ENCODE data around the gene HACD2. TPM values are rescaled to one million over a fixed set of nuclear protein-coding genes. Genes with fewer than 3 reads are reported as not detected.

HACD2 gene
- total and polyA plus RNA-seq, 9 of the 15 experiments (the other 6 are each of a cell fraction or from before 2014, with no cell fraction given) = 1.3 to 10.5 (median 3.8) TPM

DNA sequence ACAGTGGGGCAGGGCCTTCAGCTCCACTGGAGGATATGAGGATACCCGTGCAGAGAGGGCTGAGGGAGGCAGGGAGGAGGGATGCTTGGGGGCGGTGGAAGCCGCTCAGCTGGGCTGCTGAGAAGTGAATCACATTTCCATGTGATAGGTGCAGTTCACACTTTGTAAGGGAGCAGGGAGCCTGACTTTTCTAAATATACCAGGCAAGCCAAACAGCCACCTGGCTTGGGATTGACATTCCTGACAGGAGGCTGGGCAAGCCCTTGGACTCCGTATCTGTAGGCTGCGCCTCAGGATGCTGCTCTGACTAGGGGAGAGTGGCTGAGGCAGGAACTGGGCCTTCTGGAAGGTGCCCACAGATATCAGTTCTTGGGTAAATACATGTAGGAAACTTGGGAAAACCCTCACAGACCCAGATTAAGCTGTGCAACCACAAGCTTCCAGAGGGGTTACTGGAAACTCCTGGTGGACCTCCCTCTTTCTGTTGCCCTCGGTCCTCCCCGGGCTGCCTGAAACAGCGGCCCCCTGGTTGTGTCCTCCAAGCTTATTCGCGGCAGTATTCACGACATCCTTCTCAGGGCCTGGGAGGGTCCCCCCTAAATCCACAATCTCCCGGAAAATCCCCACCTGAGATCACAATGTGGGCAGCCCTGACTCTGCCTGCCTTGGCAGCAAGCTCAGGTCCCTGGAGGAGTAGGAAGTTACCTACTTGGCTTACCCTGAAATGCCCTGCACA, 103.0 kb downstream of the HACD2 start:
- CTCF ChIA-PET (ENCODE audit: low intra/inter-chr PET ratio) = no interaction called here

GRCh38 chr3:123481071-123481470, 103.8 kb downstream of the HACD2 start:
- no peaks in the 10 kb centered on the region for H3K79me2 ChIP-seq (ENCODE audit: control insufficient read depth, insufficient read depth, low read length)
- H2AFZ ChIP-seq (ENCODE audit: low read depth, low read length) = no peak overlapping the region
- no peaks in the 10 kb centered on the region for H3K9me3 ChIP-seq (replicated peaks; ENCODE audit: control insufficient read depth, insufficient read depth, low read depth, low read length)
- no peaks in the 10 kb centered on the region for H3K36me3 ChIP-seq (ENCODE audit: control insufficient read depth, insufficient read depth, low read length)
- H3K9me1 ChIP-seq (ENCODE audit: control insufficient read depth, insufficient read depth, low read length) = no peaks in the 10 kb centered on the region
- H3K4me1 ChIP-seq (replicated peaks in 1 of 2; ENCODE audit: control insufficient read depth in 2 of 2, insufficient read depth in 2 of 2, low read length in 2 of 2) = no peaks in the 10 kb centered on the region
- no peak overlapping the region for H3K9ac ChIP-seq (ENCODE audit: insufficient read depth in 1 of 2, low read depth in 2 of 2, low read length in 2 of 2)
- H4K20me1 ChIP-seq (replicated peaks; ENCODE audit: control insufficient read depth, insufficient read depth, low read length) = no peaks in the 10 kb centered on the region
- POLR2A ChIA-PET = no interaction called here
- 6% methylated on average over 7 of the region's 7 CpGs for WGBS (ENCODE audit: insufficient coverage, low coverage, missing lambda C conversion rate)
- ATAC-seq (no peak), DNase-seq (ENCODE audit: extremely low read depth in 1 of 4, low spot score in 3 of 4) (no peak), FAIRE-seq (no peak)
- H3K4me3 ChIP-seq = no peak overlapping the region
- in situ Hi-C loops (cut with MboI) (no loop called here), intact Hi-C loops (cut with micrococcal nuclease) (no loop called here)
- H3K27me3 ChIP-seq (ENCODE audit: control insufficient read depth in 2 of 2, insufficient read depth in 2 of 2, low read length in 2 of 2) = peaks cover 7 to 50% of the 10 kb centered on the region in 2 experiments; a peak in 4 of 5 replicates
- CTCF ChIA-PET (ENCODE audit: low intra/inter-chr PET ratio) = no interaction called here
- no TSS peak for BruUV-seq (replicated peaks)
- no peak overlapping the region for H3K4me2 ChIP-seq (ENCODE audit: insufficient read depth, low read length)
- H3K27ac ChIP-seq (ENCODE audit: extremely low read depth, low read depth, low read length) = no peak overlapping the region
- TF ChIP-seq PPARD (CRISPR knock-in tag; IDR thresholded peaks at IDR 0.05) (no peak), KDM1A (IDR thresholded peaks at IDR 0.05) (no peak), NFATC3 (IDR thresholded peaks at IDR 0.05) (no peak), FUS (optimal IDR thresholded peaks at IDR 0.05; ENCODE audit: low read depth, low read length) (no peak), ELF4 (CRISPR knock-in tag; IDR thresholded peaks at IDR 0.05) (no peak), SIN3B (IDR thresholded peaks at IDR 0.05; ENCODE audit: low read depth) (no peak), NCOA6 (IDR thresholded peaks at IDR 0.05) (no peak), ZNF263 (CRISPR knock-in tag; IDR thresholded peaks at IDR 0.05; ENCODE audit: borderline replicate concordance) (no peak), AFF4 (CRISPR knock-in tag; IDR thresholded peaks at IDR 0.05) (no peak)

More for the DNA sequence above, 103.0 kb downstream of the HACD2 start:
- no peak for FAIRE-seq
- in situ Hi-C loops (cut with MboI) = no loop called here
- no TSS peak for BruUV-seq (replicated peaks)
- no peak for ATAC-seq
- H3K27me3 ChIP-seq (ENCODE audit: control insufficient read depth in 2 of 2, insufficient read depth in 2 of 2, low read length in 2 of 2) = peaks cover 7 to 53% of the 10 kb centered on the region in 2 experiments; a peak in 4 of 5 replicates
- no peak overlapping the region for H2AFZ ChIP-seq (ENCODE audit: low read depth, low read length)
- H3K36me3 ChIP-seq (ENCODE audit: control insufficient read depth, insufficient read depth, low read length) = no peaks in the 10 kb centered on the region
- H3K9me3 ChIP-seq (replicated peaks; ENCODE audit: control insufficient read depth, insufficient read depth, low read depth, low read length) = no peaks in the 10 kb centered on the region
- H3K27ac ChIP-seq (ENCODE audit: extremely low read depth, low read depth, low read length) = no peak overlapping the region
- no peaks in the 10 kb centered on the region for H3K79me2 ChIP-seq (ENCODE audit: control insufficient read depth, insufficient read depth, low read length)
- no peaks in the 10 kb centered on the region for H3K9me1 ChIP-seq (ENCODE audit: control insufficient read depth, insufficient read depth, low read length)
- 1% methylated on average over 11 of the region's 12 CpGs for WGBS (ENCODE audit: insufficient coverage, low coverage, missing lambda C conversion rate)
- intact Hi-C loops (cut with micrococcal nuclease) = no loop called here
- POLR2A ChIA-PET = interaction anchor here (0.6 kb wide), 1 partner anchor 134 kb away, joined by 3 read pairs; no protein-coding TSS in a partner anchor
- H4K20me1 ChIP-seq (replicated peaks; ENCODE audit: control insufficient read depth, insufficient read depth, low read length) = no peaks in the 10 kb centered on the region
- no peaks in the 10 kb centered on the region for H3K4me1 ChIP-seq (replicated peaks in 1 of 2; ENCODE audit: control insufficient read depth in 2 of 2, insufficient read depth in 2 of 2, low read length in 2 of 2)
- no peak for TF ChIP-seq RHOXF2B (CRISPR knock-in tag; conservative IDR thresholded peaks at IDR 0.05)
- no peak for DNase-seq (ENCODE audit: extremely low read depth in 1 of 4, low spot score in 3 of 4)
- no peak overlapping the region for H3K4me2 ChIP-seq (ENCODE audit: insufficient read depth, low read length)
- no peak overlapping the region for H3K4me3 ChIP-seq
- H3K9ac ChIP-seq (ENCODE audit: insufficient read depth in 1 of 2, low read depth in 2 of 2, low read length in 2 of 2) = no peak overlapping the region
